GM21737 (cell line): ENCODE measurements around the gene RAC2.

Experiments
- ATAC-seq: cut with Tn5 transposase; IDR thresholded peaks from one replicate; pipeline ENCODE4 v1.9.1; 2021; ENCODE audit warnings: mild to moderate bottlenecking, moderate library complexity; ENCODE audit not compliant: unreplicated experiment

RAC2 gene

DNA sequence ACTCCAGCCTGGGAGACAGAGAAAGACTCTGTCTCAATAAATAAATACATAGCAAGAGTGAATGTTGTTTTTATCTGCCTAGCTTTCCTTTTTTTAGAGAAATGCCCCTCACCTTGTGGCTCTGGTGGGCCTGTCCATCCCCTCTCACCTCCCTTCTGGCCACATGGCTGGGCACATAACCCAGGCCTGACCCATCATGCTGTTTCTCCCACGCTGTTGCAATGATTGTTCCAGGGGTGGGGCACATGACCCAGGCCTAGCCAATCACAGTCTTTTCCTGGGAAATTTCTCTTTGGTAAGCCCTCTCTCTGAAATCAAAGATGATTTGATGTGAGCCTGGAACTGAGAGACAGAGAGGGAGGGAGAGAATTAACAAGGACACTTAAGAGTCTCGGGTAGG is 32.7 kb upstream of the RAC2 start:
- no peak for ATAC-seq

DNA sequence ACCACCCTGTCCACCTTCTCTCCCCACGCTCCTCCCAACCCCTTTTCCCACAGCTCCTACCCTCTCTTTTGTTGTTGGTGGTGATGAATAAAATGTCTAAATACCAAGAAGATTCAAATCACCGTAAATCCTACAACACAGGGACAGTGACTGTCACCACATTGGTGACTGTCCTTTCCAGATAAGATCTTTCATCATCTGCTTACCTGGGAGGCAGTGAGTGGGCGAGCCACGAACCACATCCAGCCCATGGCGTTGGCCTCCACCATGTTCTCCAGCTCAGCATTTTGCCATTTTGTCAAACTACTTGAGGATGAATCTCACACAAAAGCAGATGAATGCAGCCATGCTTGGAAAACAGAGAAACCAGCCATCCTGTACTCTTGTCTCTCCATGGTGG is 31.6 kb upstream of the RAC2 start:
- ATAC-seq, result no peak

DNA sequence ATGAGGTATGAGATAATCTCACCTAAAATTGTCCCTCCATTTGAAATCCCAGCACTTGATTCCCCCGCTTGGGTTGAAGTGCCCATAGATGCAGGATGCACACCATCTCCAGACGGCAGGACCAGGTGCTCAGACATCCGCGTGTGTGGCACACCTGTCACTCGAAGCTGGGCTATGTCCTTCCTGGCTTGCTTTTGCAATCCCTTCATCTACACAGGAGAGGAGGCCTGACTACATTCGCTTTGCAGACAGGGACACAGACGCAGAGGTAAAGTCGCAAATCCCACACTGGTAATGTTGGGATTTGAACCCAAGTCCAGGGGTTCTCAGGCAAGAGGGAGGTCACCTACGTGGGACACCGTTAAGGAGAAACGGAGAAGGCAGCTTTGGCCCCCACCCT is 31.1 kb upstream of the RAC2 start:
- ATAC-seq, result no peak

DNA sequence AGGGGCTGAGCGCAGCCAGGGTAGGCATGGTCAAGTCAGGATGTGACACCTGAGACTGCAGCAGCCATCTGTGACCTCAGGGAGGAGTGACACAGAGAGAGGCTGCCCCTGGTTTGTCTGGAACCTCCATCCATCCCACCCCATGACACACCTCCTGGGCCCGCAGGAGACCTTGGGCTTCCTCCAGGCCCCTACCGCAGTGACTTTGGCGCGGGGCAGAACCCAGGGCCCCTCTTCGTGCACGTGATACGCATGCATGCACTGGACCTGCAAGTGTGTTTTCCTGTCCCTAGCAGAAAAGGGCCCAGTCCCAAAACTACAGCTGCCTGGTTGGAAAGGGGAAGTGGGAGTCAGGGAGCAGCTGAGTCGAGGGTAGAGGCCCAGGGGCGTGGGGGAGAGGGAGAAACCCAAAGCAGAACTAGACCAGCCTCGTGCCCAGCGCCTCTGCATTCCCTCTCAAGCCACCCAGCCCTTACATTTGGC is 30.4 kb upstream of the RAC2 start:
- ATAC-seq, result no peak

DNA sequence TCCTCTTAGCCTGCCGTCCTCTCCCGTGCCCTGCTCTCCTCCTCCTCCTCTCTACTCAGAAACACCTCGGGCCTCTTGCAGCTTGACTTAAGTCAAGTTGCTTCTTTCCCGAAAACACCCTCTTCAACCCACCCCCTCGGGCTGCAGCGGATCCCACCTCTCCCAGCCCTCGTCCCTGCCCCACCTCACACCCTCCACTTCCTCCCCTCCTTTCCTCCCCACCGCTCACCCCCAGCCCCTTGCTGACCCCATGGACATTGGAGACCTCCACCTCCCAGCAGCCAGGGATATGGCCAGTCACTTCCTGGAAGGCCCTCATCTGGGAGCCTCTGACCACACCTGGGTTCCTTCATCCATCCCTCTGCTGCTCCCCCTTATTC is 29.8 kb upstream of the RAC2 start:
- ATAC-seq, result no peak

DNA sequence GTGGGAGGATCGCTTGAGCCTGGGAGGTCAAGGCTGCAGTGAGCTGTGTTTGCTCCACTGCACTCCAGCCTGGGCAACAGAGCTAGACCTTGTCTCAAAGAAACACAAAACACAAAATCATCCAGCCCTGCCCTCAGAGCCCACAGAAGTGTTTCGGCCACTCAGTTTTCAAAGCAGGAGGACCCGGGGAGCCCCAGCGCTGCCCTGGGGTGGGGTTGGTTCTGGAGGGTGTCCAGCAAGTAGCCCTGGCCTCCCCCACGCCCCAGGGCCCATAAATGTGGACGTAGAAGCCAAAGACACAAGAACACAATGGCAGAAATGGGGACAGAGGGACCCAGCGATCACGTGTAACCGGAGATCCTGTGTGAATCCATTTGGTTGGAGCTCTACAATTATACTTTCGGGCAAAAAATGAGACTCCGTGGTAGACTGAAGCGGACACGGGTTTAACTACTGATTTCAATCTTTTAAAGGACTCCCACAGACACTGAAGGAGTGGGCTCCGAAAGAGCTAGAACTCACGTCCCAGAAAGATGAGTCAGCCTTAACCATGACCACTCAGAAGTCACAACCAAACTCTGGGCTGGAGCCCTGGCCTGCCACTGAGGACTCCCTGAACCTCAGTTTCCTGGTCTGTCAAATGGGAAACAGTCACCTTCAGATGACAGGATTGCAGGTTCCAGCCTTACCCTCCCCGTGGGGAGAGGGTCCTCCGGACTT is 29.2 kb upstream of the RAC2 start:
- no peak for ATAC-seq

DNA sequence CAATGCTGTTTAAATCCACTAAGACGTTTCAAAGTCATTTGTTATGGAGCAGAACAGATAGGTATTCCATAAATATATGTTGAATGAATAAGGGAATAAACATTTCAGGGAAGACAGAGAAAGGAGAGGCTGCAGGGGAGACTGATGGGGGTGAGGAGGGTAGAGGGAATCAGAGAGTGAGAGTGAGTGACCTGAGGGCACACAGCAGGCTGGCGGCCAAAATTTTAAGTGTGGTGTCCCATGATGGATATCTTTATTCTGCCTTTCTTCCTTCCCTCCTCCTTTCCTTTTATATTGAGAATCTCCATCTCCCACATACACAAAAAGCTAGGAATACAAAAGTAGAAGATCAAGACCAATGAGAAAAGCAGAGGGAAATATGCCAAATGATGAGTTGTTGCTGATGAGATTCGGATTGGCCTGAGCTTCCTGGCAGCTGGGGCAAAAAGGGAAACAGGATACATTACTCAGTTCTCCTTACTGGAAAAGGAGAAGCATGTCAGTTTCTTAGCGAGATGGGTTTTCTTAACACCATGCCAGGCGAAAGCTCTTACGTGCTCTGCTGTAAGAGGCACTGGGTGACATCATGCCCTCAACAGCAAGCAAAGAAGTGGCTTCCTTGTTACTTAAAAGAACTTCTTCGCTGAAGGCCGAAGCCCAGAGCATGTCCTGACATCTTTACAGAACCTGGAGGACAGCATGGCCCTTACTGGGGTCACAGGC is 27.0 kb upstream of the RAC2 start:
- no peak for ATAC-seq

DNA sequence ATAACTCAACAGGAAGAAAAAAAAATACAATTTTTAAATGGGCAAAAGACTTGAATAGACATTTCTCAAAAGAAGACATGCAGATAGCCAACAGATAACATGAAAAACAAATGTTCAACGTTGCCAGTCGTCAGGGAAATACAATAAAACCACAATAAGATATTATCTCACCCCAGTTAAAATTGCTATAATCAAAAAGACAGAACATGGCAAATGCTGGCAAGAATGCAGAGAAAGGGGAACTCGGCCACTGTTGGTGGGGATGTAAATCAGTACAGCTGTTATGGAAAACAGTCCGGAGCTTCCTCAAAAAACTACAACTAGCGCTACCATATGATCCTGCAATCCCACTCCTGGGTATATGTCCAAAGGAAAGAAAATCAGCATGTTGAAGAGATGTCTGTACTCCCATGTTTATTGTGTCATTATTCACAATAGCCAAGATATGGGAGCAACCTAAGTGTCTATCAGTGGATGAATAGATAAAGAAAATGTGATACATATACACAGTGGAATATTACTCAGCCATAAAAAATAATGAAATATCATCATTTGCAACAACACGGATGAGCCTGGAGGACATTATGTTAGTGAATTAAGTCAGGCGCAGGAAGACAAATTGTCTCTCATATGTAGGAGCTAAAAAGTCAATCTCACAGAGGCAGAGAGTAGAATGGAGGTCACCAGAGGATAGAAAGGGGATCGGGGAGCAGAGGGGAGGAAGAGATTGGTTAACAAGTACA is 26.0 kb upstream of the RAC2 start:
- no peak for ATAC-seq

DNA sequence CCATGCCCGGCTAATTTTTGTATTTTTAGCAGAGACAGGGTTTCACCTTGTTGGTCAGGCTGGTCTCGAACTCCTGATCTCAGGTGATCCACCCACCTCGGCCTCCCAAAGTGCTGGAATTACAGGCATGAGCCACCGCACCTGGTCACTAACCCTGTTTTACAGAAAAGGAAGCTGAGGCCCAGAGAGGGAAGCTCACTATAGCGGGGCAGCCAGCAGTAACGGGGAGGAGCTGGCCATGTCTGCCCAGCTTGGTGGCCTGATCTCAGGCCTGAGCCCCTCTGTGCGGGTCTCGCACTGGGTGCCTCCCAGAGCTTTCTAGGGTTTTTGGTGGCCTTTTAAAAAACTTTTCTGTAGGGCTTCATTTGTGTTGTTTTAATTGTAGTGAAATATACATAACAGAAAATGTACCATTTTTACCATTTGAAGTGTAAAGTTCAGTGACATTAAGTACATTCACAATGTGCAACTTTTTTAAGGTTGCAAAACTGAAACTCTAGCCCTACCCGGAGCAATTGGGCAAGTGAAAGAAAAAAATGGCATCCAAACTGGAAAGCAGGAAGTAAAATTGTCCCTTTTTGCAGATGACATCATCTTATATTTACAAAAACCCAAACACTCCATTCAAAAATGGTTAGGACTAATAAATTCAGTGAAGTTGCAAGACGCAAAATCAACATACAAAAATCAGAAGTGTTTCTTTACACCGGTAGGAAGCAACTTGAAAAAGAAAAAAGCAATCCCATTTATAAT is 23.8 kb upstream of the RAC2 start:
- no peak for ATAC-seq

DNA sequence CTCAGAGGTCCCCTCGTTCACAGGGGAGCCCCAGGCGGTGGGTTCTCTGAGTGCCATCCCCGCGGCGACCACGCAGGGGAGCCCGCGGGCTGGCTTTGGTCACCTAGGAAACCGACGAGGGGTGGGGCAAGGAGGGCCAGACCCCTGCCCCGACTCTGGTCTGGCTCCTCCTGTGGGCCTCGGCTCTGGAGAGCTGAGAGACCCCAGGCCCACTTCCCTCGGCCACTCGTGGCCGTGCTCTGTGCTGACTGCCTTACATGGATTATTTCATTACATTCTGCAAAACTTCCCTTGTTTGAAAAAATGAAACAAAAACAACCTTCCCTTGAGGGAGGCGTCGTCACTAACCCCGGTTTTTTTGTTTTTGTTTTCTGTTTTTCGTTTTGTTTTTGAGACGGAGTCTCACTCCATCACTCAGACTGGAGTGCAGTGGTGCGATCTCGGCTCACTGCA is 23.1 kb upstream of the RAC2 start:
- peak; percentile 73 for ATAC-seq

DNA sequence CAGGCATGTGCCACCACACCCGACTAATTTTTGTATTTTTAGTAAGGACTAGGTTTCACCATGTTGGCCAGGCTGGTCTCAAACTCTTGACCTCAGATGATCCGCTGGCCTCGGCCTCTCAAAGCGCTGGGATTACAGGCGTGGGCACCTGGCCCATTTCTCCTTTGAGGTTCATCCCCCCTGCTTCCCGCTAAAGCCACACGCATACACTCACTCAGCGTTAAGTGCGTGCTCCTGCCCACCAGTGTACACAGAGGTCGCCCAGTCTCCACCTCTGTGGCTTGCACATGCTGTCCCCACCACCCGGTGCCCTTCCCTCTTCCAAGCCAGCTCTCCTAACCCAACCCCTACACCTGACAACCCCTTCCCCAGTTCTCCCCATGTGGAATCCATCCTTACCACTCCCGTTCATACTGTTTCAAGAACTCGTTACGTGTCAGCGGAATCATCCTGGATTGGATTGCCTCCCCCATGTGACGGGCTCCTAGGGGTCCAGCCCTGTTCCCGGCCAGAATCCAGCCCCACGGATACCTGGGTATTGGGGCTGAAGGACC is 22.6 kb upstream of the RAC2 start:
- no peak for ATAC-seq

DNA sequence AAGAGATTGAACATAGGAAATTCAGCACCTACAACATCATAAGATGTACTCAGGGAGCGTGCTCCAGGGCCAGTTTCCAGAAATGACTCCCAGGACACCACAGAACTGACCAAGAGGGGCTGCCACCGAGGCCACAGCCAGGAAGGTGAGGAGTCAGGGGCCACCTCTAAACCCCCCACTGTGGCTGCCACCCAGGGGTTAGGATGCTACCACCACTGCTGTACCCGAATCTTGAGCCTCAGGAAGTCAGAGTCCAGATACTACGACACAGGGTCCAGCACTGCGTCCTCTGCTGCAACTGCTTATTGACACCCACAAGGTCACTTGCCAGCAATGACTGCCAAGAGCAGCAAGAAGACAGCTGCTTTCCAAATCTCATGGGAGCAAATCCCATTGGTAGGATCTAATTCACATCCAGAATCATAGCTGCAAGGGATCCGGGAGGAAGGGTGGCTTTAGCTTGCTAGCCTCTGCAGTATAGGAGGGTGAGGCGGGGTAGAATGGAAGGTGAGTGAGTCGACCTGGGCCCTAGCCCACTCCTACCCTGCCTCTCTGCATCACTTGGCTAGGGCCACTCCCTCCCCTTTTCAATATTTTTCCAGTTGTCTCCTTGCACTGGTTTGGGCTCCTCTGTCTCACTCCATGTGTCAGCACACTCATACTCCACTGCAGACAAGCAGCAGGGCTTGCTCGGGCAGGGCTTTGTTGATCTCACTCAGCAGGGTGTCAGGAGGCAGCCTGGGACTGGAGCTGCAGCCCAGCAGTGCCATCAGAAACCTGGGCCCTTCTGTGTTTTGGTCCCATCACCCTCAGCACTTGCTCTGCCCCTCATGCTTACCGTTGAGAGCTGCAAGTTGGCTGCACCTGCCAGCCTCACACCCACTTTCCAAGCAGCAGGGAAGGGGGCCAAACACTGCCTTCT is 20.2 kb upstream of the RAC2 start:
- no peak for ATAC-seq

DNA sequence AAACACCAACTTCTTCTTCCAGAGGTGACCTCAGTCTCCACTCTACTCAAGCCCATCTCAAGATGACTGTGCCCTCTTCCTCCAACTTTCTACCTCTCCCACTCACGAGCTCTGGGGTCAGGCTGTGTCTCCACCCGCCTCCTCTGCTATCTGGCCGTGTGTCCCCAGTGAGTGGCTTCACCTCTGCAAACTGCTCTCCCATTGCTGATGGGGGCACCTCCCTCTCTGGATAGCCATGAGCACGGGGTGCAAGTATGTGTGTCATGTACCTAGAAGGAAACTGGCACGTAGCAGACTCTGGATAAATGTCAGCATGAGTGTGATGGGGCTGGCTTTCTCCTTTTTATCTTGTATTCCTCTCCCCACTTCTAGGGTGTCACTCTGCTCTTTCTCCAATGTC is 18.3 kb upstream of the RAC2 start:
- ATAC-seq, result no peak

DNA sequence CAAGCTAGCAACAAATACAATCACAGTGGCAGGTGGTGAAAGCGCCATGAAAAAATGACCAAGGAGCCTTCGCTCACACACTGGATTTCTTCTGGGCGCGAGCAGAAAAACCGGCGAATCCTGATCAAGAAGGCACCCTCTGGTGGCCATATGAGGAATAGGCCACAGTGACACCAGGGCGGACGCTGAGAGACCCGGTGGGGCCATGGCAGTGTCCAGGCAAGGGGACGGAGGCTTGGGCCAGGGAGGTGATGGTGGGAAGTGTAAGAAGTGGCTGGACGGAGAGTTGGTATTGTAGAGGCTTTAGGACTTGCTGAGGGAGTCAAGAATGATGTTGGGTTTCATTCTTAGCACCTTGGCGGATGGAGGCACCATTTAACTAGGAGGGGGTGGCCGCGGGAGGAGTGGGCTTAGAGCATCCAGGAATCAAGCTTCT is 16.9 kb upstream of the RAC2 start:
- no peak for ATAC-seq

DNA sequence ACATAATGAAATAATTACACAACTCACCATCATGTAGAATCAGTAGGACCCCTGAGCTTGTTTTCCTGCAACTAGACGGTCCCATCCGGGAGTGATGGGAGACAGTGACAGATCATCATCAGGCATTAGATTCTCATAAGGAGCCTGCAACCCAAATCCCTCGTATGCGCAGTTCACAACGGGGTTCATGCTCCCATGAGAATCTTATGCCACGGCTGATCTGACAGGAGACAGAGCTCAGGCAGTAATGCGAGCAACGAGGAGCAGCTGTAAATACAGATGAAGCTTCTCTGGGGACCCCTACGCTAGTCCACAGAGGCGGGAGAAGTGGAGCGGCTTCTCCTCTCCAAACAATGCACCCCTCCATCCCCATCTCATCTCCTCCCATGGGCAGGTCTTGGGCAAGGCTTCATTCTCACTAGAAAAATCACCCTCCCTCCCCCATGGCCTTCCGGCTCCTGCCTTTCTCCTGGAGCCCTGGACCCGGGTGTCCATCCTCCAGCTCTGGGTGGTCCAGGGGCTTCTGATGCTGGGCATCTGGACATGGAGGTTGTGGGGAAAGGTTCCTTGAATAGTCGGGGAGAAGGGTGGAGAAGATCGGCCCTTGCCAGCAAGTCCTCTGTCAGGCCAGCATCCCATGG is 16.2 kb upstream of the RAC2 start:
- ATAC-seq, result no peak

DNA sequence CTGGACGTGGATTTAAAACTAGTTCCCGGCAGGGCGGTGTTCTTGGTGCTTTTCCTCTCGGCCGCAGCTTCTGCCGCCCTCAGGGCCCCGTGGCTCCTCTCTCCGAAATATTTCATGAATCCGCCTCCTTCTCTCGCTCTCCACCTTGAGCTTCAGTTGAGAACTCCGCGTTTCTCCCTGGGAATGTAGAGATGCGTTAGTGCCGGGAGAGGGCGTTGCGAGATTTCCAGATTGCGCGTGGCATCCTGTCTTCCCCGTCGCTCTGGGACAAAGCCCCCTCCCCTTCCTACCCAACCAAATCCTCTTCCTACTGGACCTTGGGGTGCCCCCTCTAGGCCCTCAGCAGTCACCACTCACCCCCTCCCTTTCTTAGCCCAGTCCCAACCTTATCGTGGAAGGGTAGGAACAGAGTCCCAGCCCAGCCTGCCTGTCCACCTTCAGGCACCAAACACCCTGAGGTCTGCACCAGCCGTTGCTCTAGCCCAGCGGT is 15.5 kb upstream of the RAC2 start:
- ATAC-seq, result no peak

DNA sequence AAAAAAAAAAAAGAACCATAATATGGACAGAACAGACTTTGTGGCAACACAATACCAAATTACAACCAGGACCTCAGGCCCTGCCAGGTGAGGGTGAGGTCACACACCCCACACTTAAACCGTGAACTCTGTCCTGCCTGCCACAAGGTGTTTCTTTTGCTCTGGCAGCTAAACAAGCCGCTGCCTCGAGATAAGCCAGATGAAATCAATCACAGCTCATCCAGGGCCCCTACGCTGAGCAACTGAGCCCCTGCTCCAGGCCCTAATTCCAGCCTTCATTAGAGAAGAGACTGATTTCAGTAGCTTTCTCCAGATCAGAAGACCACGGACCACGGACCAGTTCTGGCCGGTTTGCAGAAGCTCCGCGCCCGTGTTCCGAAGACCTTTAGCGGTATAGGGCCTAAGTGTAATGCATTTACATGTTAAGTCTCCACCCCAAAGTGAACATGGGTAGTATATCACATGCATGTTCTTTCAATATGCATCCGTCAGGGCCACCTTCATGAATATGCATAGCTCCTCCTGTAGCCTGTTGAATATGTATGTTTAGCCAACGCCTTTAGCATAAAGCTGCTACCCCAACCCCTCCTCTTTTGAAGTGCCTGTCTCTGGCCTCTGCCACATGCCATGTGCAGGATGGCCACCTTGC is 14.8 kb upstream of the RAC2 start:
- no peak for ATAC-seq

DNA sequence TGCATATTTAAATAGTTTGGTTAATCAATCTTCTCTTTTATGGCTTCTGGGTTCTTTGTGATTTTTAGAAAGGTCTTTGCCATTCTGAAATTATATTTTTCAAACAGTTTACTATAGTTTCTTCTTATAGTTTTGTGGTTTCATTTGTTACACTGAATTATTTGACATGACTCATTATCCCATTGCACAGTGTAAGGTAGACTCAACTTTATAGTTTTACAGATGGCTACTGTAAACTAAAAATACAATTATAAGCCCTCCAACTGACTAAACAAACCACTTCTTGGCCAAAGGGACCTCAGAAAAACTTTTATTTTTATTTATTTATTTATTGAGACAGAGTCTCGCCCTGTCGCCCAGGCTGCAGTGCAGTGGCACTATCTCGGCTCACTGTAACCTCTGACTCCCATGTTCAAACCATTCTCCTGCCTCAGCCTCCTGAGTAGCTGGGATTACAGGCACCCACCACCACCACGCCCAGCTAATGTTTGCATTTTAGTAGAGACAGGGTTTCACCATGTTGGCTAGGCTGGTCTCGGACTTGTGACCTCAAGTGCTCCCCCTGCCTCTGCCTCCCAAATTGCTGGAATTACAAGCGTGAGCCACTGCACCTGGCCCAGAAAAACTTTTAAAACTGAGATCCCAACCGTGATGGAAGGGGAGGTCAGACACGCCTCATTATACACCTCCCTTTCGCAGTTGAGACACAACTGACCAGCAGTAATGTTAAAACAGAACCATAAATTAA is 14.1 kb upstream of the RAC2 start:
- no peak for ATAC-seq
